Skeletal muscle tissue (tissue), 4 donors: ENCODE results near the gene ACAD11. TPM values are rescaled to one million over a fixed set of nuclear protein-coding genes. Genes with fewer than 3 reads are reported as not detected.

Experiments
- H3K27ac ChIP-seq: one replicate; pipeline ENCODE4 v1.7.0; 2013; ENCODE audit warnings: mild to moderate bottlenecking, low read depth, low read length, inconsistent platforms
- H3K27me3 ChIP-seq, 3 donors: one replicate each; pipeline ENCODE4 v1.7.0; 2013; ENCODE audit warnings: low read length in 3 of 3; ENCODE audit not compliant: control insufficient read depth in 3 of 3, insufficient read depth in 3 of 3
- H3K36me3 ChIP-seq, 3 donors: one replicate each; pipeline ENCODE4 v1.7.0; 2013; ENCODE audit warnings: low read length in 3 of 3; ENCODE audit not compliant: control insufficient read depth in 3 of 3, insufficient read depth in 3 of 3
- H3K4me1 ChIP-seq, 3 donors: one replicate each; pipeline ENCODE4 v1.7.0; 2013; ENCODE audit warnings: low read length in 3 of 3, mild to moderate bottlenecking in 3 of 3; ENCODE audit not compliant: control insufficient read depth in 3 of 3, insufficient read depth in 3 of 3
- H3K4me3 ChIP-seq, 3 donors: one replicate each; pipeline ENCODE4 v1.7.0; 2013; ENCODE audit warnings: low read length in 3 of 3
- H3K9ac ChIP-seq, 3 donors: one replicate each; pipeline ENCODE4 v1.7.0; 2013; ENCODE audit warnings: low read length in 3 of 3, mild to moderate bottlenecking in 3 of 3, moderate library complexity in 2 of 3, low read depth in 1 of 3
- H3K9me3 ChIP-seq, 3 donors: one replicate each; pipeline ENCODE4 v1.7.0; 2013; ENCODE audit warnings: low read length in 3 of 3; ENCODE audit not compliant: control insufficient read depth in 3 of 3
- total RNA-seq: library from RNA; depleted of rRNA; stranded (reverse); fragments of >200 nt; gene quantifications from one replicate; pipeline ENCODE4 v1.2.3, GENCODE V29; 2014
- donor health status: Osteomylitis.

ACAD11 gene
- total RNA-seq, 1 donor from 2014 or later: 24.5 TPM

DNA sequence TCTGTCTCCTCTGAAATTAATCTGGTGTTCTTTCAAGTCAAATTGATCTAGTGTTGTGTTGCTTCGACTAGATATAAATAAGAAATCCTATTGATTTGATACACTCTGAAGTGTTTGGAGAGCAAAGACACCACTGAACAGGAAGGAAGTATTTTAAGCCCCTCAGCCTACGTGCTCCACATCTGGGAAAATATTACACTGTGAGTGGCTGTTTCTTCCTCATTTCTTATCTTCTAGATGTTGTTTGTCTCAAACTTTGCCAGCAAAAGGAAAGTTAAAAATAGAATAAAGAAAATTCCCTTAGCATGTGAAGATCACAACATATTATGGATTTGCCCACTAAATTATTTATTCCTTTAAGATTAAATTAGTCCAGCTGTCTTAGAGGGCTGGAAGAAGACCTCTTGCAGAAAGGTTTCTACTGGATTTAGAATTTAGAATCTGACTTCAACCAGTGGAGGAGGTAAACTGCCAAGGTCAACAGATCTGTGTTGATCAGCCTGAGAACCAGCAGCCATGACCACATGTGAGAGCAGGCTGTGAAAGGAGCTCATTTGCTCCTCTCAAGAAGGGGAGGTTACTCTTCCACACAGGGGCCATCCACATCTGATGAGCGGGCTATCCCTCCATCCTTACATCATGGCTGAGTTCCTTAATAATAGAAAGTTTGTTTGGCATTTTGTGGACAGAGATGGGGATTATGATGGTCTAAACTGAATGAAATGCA lies 108.9 kb downstream of the ACAD11 start:
- no peak overlapping the region for H3K9ac ChIP-seq
- H3K4me1 ChIP-seq: no peaks in the 10 kb centered on the region
- H3K9me3 ChIP-seq: no peaks in the 10 kb centered on the region
- H3K27me3 ChIP-seq: no peaks in the 10 kb centered on the region
- no peak overlapping the region for H3K27ac ChIP-seq
- H3K4me3 ChIP-seq: no peak overlapping the region
- H3K36me3 ChIP-seq: no peaks in the 10 kb centered on the region

DNA sequence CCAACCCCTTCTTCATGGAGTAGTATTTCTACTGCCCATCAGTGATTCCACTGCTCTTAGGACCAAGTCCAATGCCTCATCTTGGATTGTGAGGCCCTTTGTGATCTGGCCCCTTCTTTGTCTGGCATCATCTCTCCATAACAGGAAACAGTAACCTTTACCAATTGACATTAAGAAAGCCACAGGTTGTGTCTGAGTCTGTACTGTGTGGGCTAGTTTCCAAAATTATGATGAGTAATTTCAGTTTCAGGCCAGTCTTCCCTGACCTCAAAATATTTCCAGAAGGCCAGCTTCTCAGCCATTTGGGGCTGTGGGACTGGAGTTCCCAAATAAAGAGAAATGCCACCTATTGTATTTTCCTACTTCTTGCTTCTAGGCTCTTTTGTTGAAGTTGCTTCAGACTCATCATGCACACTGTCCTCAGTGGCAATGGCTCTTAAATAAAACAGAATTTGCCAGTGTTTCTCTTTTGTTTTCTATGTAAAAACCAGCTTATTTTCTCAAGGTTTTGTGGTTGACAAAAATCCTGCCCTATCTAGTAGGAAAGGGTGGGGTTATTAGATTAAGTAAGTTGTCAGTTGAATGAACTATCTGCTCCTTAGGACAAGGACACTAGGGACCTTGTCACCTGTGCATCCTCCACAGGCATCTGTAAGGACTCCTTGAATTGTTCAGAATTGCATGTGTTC lies 109.6 kb downstream of the ACAD11 start:
- Histone ChIP-seq H3K4me1 (no peaks in the 10 kb centered on the region), H3K4me3 (no peak overlapping the region), H3K9ac (no peak overlapping the region), H3K27me3 (no peaks in the 10 kb centered on the region), H3K36me3 (no peaks in the 10 kb centered on the region), H3K27ac (no peak overlapping the region), H3K9me3 (no peaks in the 10 kb centered on the region)

DNA sequence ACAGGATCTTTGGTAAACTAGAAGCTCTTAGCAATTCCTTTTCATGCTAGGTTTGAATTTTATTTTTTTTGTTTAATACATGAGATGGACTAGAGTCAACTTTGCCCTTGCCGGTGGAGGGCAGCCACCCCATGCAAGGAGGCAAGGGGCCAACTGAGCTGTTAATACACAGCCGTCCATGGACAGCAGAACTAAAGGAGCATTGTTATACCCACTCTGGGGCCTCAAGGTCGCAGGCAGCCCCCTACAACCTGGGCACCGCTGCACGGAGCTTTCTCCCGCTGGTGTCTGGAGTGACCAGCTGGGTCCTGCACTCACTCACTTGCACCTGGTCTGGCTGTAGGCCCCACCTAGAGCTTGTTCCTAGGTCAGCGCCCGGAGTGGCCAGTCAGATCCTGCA lies 110.4 kb downstream of the ACAD11 start:
- Histone ChIP-seq H3K4me3 (no peak overlapping the region), H3K4me1 (no peaks in the 10 kb centered on the region), H3K9ac (no peak overlapping the region), H3K27ac (no peak overlapping the region), H3K27me3 (no peaks in the 10 kb centered on the region), H3K9me3 (no peaks in the 10 kb centered on the region), H3K36me3 (no peaks in the 10 kb centered on the region)

DNA sequence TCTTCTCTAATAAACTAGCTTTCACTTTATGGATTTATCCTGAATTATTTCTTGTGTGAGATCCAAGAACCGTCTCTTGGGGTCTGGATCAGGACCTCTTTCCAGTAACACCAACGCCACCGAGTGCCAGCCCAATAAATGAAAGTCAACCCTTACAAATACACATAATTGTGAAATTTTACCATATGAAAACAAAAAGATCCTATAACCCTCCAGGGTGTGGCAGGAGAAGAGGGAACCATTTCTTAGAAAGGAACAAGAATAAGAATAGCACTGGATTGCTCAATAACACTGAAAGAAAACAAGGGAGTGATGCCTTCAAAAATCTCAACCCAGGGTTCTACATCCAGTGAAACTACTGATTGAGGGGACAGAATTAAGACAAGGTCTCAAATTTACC lies 114.1 kb downstream of the ACAD11 start:
- no peaks in the 10 kb centered on the region for H3K9me3 ChIP-seq
- no peaks in the 10 kb centered on the region for H3K4me1 ChIP-seq
- H3K36me3 ChIP-seq: peaks cover 0 to 11% (median 6%) of the 10 kb centered on the region in 3 donors
- H3K27ac ChIP-seq: no peak overlapping the region
- no peak overlapping the region for H3K4me3 ChIP-seq
- H3K27me3 ChIP-seq: no peaks in the 10 kb centered on the region
- H3K9ac ChIP-seq: no peak overlapping the region

DNA sequence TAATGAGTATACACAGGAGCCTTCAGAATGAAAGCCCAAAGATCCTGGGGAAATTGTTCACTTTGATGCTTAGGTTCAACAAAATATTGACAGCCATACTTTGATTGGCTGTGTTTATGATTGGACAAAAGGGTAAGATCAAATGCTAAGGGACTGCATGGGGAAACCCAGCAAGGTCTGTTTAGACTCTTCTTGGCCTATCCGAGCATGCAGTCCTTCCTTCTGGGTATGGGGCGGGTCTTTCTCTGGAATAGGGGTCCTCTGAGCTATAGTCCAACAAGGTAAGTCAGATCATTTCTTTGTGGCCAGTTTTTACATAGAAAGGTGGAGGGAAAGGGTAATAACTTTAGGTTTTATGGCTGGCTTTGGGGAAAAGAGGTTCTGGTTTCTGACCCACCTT lies 115.5 kb downstream of the ACAD11 start:
- Histone ChIP-seq H3K27me3 (no peaks in the 10 kb centered on the region), H3K9ac (no peak overlapping the region), H3K27ac (no peak overlapping the region), H3K4me1 (no peaks in the 10 kb centered on the region), H3K9me3 (no peaks in the 10 kb centered on the region), H3K4me3 (no peak overlapping the region), H3K36me3 (peaks cover 0 to 22% (median 8%) of the 10 kb centered on the region in 3 donors)

DNA sequence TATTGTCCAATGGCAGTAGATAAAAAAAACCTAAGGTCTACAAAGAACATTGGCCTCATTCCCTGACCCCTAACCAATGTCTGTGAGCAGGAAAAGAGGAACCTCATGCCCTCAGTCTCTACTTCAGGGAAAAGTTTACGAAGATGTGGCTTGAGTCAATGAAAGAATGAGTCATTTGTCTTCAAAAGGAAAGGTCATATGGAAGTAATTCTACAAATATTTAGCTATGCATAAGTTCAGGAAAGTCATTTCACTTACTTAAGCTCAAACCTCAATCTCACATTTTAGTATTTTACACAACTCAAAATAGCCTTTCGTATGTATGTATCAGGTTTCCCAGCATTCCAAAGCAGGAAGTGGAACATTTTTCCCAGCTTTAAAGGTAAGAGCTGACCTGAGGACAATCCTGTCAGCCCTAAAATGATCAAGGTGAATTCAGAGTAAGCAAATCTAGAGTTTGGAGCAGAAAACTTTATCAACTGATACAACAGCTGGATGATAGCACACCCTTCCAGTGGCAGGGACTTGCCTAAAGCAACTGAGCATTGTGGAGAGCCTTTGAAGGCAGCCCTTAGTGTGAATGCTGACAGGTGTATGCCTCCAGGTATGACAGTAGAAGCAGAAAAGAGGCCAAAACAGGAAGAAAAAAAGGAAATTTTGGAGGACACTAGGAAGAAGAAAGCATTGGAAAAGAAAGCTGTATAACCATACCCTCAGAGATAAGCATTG lies 116.4 kb downstream of the ACAD11 start:
- no peaks in the 10 kb centered on the region for H3K9me3 ChIP-seq
- H3K4me1 ChIP-seq: no peaks in the 10 kb centered on the region
- no peaks in the 10 kb centered on the region for H3K27me3 ChIP-seq
- no peak overlapping the region for H3K9ac ChIP-seq
- no peak overlapping the region for H3K4me3 ChIP-seq
- peaks cover 1 to 28% (median 14%) of the 10 kb centered on the region in 3 donors for H3K36me3 ChIP-seq
- no peak overlapping the region for H3K27ac ChIP-seq

DNA sequence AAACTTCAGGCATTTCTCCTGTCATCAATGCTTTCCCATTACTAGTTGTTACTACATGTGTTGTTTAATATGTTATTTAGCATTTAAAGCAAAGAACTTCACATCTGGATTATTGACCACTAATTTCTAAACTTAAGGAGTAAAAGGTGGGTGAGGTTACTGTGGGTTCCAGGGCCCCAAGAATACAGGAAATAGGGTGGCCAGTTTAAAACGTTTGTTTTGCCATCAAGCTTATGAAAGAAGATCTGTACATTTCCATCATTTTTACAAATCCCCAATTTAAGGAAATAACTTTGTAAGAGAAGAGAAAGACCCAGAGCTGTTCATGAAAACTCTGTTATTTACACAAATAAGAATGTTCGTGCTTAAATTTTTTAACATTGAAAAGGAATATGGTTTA lies 117.0 kb downstream of the ACAD11 start:
- Histone ChIP-seq H3K9ac (no peak overlapping the region), H3K27ac (no peak overlapping the region), H3K36me3 (peaks cover 4 to 30% (median 18%) of the 10 kb centered on the region in 3 donors), H3K4me3 (no peak overlapping the region), H3K9me3 (no peaks in the 10 kb centered on the region), H3K4me1 (no peaks in the 10 kb centered on the region), H3K27me3 (no peaks in the 10 kb centered on the region)

DNA sequence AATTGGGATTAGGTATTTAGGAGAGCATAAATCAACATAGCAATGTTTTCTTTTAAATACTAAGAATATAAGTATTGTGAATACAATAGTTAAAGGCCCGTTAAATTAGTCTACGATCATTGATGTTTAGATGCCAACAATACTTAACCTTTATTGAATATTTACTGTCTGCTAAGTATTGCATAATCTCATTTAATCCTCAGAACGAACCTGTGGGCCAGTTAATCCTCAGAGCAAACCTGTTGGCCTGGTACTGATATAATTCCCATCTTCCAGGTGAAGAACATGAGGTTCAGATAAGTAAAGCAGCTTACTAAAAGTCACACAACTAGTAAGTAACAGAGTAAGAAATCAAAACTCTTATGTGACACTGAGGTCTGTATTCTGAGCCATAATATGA lies 119.9 kb downstream of the ACAD11 start:
- Histone ChIP-seq H3K27ac (no peak overlapping the region), H3K4me3 (no peak overlapping the region), H3K4me1 (peaks cover 0 to 2% (median 0%) of the 10 kb centered on the region in 3 donors), H3K36me3 (peaks cover 4 to 39% (median 24%) of the 10 kb centered on the region in 3 donors), H3K9ac (no peak overlapping the region), H3K9me3 (no peaks in the 10 kb centered on the region), H3K27me3 (no peaks in the 10 kb centered on the region)

DNA sequence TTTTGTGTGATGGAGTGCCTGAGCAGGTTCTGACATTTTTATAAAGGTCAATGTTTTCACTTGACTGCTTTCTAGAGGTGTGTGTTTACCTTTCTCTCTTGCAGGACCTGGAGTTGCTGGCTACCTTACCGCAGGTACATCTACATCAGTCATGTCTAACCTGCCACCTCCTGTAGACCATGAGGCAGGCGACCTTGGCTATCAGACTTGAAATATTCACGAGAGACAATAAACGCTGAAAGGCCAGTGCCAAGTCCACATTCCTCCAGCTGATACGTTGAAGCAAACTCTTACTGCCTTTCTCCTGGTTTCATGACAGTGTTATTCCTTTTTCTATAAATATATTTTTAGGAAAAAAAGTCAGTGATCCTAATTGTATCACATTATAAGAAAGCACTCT lies 121.5 kb downstream of the ACAD11 start:
- Histone ChIP-seq H3K9ac (no peak overlapping the region), H3K27ac (no peak overlapping the region), H3K27me3 (no peaks in the 10 kb centered on the region), H3K4me3 (no peak overlapping the region), H3K36me3 (peaks cover 4 to 44% (median 28%) of the 10 kb centered on the region in 3 donors), H3K9me3 (no peaks in the 10 kb centered on the region), H3K4me1 (peaks cover 0 to 2% (median 0%) of the 10 kb centered on the region in 3 donors)

DNA sequence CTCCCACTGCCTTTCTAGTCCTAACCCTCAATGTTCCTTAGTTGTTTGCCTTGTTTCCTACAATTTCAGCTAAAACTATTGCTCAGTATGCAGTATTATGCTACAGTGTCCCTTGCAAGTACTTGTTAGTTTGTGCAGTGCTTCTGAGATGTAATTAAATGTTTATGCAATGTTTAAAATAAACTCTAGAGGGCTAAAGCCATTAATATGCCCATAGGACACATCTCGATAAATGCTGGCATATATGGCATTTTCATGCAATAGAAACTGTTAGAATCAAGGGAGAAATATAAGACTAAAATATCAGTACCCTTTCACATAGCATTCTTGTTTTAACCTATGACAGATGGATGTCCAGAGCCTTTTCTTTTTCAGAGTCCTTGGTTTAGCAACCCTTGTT lies 122.3 kb downstream of the ACAD11 start:
- Histone ChIP-seq H3K36me3 (peaks cover 4 to 44% (median 28%) of the 10 kb centered on the region in 3 donors), H3K4me1 (peaks cover 0 to 2% (median 0%) of the 10 kb centered on the region in 3 donors), H3K9ac (no peak overlapping the region)

More for the DNA sequence above, 122.3 kb downstream of the ACAD11 start:
- H3K9me3 ChIP-seq: no peaks in the 10 kb centered on the region
- H3K27me3 ChIP-seq: no peaks in the 10 kb centered on the region
- no peak overlapping the region for H3K4me3 ChIP-seq
- no peak overlapping the region for H3K27ac ChIP-seq
